HG03354 (cell line): Measurements from ENCODE around the gene GPER1.

ENCODE experiments used
- ATAC-seq: cut with Tn5 transposase; IDR thresholded peaks from one replicate; pipeline ENCODE4 v1.9.1; 2021; ENCODE audit warnings: mild to moderate bottlenecking; ENCODE audit not compliant: unreplicated experiment, poor library complexity, severe bottlenecking

The GPER1 gene

GRCh38 chr7:1053002-1053411, 34.9 kb upstream of the GPER1 start:
- ATAC-seq = no peak

DNA sequence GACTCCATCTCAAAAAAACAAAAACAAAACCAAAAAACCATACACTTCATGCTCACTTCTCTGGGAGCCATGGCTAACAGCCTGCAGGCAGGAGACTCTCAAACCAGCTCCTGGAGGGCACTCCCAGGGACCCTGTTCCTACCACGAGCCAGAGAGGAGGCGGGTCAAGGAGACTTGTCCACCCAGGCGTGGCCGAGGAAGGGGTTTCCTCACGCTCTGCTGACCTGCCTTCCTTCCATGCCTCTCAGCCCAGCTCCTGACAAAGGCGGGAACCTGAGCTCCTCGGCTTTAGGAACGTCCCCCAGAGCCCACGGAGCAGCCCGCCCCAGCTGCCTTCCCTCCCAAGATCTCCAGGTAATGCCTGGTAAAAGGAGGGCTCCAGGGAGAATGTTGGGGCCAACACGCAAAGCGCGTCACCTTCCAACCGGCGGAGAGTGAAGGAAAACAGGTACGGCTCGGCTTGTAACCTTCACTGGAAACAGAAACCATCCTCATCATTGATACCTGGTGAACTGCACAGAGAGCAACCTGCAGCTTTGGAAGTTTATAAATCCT, 34.0 kb upstream of the GPER1 start:
- no peak for ATAC-seq

DNA sequence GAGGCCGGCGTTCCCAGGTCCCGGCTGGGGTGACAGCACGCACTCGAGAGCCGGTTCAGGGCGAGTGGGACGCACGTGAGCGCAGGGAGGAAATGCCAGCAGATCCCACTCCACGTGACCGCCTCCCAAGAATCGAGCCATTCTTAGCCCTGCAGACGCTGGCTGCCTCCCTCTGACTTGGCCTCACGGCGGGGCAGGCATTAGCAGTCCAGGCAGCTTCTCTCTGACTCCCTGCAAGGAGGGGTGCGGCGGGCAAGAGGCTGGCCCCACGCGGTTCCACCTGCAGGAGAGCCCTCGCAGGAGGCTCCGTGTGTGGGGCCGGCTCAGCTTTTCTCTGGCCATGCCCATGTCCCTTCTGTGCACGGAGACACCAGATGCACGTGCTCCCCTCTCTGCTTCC, 33.5 kb upstream of the GPER1 start:
- ATAC-seq = no peak

- no peak for ATAC-seq
These were observed 33.0 kb upstream of the GPER1 start for GRCh38 chr7:1054861-1055450.

GRCh38 chr7:1055491-1055955, 32.4 kb upstream of the GPER1 start:
- no peak for ATAC-seq

DNA sequence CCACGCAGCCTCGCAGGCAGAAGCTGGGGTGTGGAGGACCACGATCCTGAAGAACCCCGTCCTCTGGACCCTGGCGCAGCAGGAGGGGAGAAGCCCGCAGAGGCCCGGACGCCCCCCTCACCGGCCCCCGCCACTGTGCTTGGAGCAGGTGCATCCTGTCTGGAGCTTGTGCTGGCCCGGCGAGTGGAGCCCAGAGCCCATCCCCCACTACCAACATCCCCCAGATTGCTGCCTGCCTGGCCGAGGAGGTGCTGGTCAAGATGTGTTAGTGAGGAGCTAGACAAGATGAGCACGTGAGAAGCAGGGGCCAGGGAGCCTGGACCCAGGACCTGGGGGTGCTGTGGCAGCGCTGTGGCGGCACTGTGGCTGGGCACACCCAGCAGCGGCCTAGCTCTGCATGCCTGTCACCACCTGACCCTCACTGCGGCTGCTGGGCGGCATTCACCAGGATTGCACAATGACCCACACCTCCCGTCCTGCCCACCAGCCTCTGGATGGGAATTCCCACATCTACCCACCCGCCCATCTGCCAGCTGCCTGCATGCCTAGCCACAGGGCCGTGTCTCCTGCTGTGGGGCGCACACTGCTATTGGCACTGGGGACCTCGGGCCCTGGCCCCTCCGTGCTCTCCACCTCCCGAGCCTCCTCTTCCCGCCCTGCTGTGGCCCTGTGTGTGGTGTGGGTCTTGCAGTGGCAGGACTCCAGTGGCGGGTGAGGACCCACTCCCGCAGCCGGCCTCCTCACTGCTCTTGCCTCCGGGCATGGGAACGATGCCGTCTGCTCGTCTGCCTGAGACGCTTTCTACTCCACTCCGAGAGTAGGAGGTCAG, 31.7 kb upstream of the GPER1 start:
- no peak for ATAC-seq

DNA sequence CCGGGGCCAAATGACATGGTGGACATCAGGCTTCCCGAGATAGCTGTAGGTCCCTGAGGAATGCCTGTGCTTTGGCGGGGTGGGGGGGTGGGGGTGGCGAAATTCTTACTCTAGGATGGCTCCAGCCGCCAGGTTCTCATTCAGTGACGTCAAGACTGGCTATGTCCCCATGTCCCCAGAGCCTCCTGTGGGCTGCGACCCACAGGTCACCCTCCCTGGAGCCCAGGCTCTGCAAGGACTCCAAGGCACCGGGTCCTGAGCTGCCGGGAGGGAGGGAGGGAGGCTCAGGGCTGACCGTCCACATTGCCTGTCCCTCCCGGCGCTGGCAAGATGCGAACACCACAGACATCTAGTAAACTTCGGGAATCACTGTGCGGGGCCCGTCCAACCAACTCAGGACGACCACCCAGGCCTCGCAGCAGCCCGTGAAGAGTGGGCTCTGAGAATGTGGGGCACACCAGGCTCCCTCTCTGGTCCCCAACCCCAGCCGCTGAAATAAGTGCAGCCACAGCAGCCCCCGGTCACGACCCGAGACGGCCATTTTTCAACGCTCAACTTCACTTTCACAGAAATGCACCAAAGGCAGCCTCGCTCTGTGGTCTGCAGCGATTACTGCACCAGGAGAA, 31.0 kb upstream of the GPER1 start:
- ATAC-seq = no peak

GRCh38 chr7:1057416-1058291, 30.3 kb upstream of the GPER1 start:
- no peak for ATAC-seq

DNA sequence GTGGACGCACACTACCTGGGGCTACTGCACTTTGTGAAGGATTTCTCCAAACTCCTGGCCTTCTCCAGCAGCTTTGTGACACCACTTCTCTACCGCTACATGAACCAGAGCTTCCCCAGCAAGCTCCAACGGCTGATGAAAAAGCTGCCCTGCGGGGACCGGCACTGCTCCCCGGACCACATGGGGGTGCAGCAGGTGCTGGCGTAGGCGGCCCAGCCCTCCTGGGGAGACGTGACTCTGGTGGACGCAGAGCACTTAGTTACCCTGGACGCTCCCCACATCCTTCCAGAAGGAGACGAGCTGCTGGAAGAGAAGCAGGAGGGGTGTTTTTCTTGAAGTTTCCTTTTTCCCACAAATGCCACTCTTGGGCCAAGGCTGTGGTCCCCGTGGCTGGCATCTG, 29.6 kb upstream of the GPER1 start:
- no peak for ATAC-seq

- ATAC-seq = no peak
These were observed 29.1 kb upstream of the GPER1 start for GRCh38 chr7:1058821-1059199.

DNA sequence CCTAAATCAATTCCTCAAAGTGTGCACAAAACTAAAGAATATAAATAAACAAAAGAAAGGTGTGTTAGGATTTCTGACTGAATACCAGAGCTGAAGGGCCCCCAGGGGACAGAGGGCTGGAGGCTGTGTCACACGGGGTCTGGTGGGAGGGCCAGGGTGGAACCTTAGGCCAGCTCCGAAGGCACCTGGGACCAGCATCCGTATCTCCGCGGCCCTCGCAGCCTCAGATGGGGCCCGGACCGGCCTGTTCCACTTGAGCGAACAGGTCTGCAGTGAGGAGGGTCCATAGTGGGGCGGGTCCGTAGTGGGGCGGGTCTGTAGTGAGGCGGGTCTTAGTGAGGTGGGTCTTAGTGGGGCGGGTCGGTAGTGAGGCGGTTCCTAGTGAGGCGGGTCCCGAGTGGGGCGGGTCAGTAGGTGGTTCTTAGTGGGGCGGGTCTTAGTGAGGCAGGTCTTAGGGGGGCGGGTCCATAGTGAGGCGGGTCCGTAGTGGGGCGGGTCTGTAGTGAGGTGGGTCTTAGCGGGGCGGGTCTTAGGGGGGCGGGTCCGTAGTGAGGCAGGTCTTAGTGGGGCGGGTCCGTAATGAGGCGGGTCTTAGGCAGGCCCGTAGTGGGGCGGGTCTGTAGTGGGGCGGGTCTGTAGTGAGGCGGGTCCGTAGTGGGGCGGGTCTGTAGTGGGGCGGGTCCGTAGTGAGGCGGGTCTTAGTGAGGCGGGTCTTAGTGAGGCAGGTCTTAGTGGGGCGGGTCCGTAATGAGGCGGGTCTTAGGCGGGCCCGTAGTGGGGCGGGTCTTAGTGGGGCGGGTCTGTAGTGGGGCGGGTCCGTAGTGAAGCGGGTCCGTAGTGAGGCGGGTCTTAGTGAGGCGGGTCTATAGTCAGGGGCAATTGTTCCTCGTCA, 28.5 kb upstream of the GPER1 start:
- no peak for ATAC-seq

- no peak for ATAC-seq
These were observed 27.4 kb upstream of the GPER1 start for GRCh38 chr7:1060315-1061072.

DNA sequence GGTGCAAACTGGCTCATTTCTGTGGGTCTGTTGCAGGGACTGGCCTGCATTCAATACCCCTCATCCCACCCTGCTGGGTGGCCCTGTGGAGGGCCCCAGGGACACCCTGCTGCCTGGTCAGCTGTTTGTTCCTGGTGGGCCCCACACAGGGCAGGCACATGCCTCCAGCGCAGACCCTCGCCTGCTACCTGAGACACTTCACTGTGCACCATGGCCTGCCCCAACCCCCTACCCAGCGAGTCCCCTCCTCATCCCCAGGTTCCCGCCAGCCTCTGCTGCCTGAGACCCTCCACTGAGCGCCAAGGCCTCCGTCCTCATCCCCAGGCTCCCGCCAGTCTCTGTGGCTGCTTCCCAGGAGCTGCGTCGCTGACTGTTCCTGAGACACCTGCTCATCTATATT, 26.7 kb upstream of the GPER1 start:
- ATAC-seq = no peak

DNA sequence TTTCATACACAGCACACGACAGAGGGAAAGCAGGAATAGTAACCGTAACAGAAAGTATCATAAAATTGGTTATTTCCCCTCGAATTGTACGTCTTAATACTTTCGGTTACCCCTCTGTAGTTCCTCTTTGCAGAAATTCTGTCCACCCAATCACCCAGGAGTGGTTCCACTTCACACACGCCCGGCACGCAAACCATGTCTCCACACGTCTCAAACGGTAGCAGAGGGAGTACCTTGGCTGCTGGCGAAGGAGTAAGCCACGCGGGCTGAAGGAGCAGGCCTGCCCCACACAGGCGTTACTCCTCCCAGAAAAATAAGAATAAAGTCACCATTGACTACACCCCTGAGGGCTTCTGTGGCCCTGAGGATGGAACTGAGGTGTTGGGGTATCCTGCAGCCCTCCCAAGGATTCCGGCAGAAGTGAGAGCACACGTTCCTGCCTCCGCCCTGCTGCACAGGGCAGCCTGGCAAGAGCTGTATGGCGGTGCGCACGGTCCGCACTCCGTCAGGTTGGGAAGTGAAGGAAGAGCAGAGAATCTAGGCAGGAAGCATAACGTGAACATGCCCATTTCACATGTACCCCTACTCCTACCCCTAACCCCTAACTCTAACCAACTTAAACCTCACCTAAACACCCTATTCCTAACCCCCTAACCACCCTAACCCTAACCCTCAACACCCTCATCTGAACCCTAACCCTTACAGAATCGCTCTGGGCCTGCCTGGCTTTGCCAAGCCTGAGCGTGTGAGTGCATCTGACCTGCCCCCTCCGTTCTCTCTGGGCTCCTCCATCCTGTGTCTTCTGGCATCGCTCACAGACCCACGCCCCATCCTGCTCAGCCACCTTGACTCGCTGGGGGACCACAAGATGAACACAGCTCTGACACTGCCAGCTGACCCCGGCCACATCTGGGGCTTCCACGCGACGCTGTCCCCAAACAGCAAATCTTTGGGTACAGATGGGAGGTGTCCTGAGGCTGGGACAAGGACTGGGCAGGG, 25.3 kb upstream of the GPER1 start:
- peak; percentile 41 for ATAC-seq

GRCh38 chr7:1063361-1063760, 24.6 kb upstream of the GPER1 start:
- no peak for ATAC-seq

GRCh38 chr7:1064581-1064980, 23.3 kb upstream of the GPER1 start:
- no peak for ATAC-seq

DNA sequence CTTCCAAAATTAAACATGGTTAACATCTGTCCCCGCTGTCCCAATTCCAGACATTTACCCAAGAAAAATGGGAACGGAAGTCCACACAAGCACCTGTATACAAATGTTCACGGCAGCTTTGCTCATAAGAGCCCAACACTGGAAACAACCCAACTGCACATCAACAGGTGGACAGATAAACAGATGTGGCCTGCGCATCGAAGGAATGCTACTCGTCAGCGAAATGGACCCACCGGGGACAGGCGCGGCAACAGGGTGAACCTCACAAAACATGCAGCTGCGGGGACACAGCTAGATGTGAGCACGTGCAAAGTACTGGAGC, 22.7 kb upstream of the GPER1 start:
- no peak for ATAC-seq
